ENCODE data around the gene UNC13B. TPM values are rescaled to one million over a fixed set of nuclear protein-coding genes. Genes with fewer than 3 reads are reported as not detected.

UNC13B gene
- total RNA-seq, 1 donor from 2014 or later = 24.5 TPM

GRCh38 chr9:35288778-35289177 lies 127.0 kb downstream of the UNC13B start:
- no peaks in the 10 kb centered on the region for H3K4me1 Mint-ChIP-seq (ENCODE audit: unreplicated experiment)
- DNase-seq (ENCODE audit: extremely low spot score, unreplicated experiment) = no peak
- no peak overlapping the region for H3K27ac Mint-ChIP-seq (ENCODE audit: unreplicated experiment)

GRCh38 chr9:35293376-35293964 lies 131.7 kb downstream of the UNC13B start:
- Mint-ChIP-seq H3K4me1 (ENCODE audit: unreplicated experiment) (no peaks in the 10 kb centered on the region), H3K27me3 (ENCODE audit: unreplicated experiment) (no peaks in the 10 kb centered on the region), H3K36me3 (ENCODE audit: unreplicated experiment) (peaks cover 4% of the 10 kb centered on the region), H3K4me3 (ENCODE audit: unreplicated experiment) (no peak overlapping the region), H3K27ac (ENCODE audit: unreplicated experiment) (no peak overlapping the region), H3K9me3 (ENCODE audit: unreplicated experiment) (no peaks in the 10 kb centered on the region)
- DNase-seq (ENCODE audit: extremely low spot score, unreplicated experiment) = no peak
- TF ChIP-seq CTCF (IDR thresholded peaks at IDR 0.05) = no peak

More at GRCh38 chr9:35288778-35289177, 127.0 kb downstream of the UNC13B start:
- peaks cover 4% of the 10 kb centered on the region for H3K36me3 Mint-ChIP-seq (ENCODE audit: unreplicated experiment)
- no peaks in the 10 kb centered on the region for H3K27me3 Mint-ChIP-seq (ENCODE audit: unreplicated experiment)
- no peaks in the 10 kb centered on the region for H3K9me3 Mint-ChIP-seq (ENCODE audit: unreplicated experiment)
- no peak overlapping the region for H3K4me3 Mint-ChIP-seq (ENCODE audit: unreplicated experiment)
- TF ChIP-seq CTCF (IDR thresholded peaks at IDR 0.05) = no peak

- no peak for DNase-seq (ENCODE audit: extremely low spot score, unreplicated experiment)
- Mint-ChIP-seq H3K27ac (ENCODE audit: unreplicated experiment) (no peak overlapping the region), H3K4me3 (ENCODE audit: unreplicated experiment) (no peak overlapping the region), H3K36me3 (ENCODE audit: unreplicated experiment) (peaks cover 5% of the 10 kb centered on the region), H3K27me3 (ENCODE audit: unreplicated experiment) (no peaks in the 10 kb centered on the region), H3K4me1 (ENCODE audit: unreplicated experiment) (no peaks in the 10 kb centered on the region), H3K9me3 (ENCODE audit: unreplicated experiment) (no peaks in the 10 kb centered on the region)
- TF ChIP-seq CTCF (IDR thresholded peaks at IDR 0.05) = no peak
Observed at GRCh38 chr9:35294066-35294465, 132.3 kb downstream of the UNC13B start.

GRCh38 chr9:35294556-35294955 lies 132.7 kb downstream of the UNC13B start:
- no peak for DNase-seq (ENCODE audit: extremely low spot score, unreplicated experiment)
- no peaks in the 10 kb centered on the region for H3K9me3 Mint-ChIP-seq (ENCODE audit: unreplicated experiment)
- peaks cover 5% of the 10 kb centered on the region for H3K36me3 Mint-ChIP-seq (ENCODE audit: unreplicated experiment)
- no peak overlapping the region for H3K27ac Mint-ChIP-seq (ENCODE audit: unreplicated experiment)
- TF ChIP-seq CTCF (IDR thresholded peaks at IDR 0.05) = no peak
- no peaks in the 10 kb centered on the region for H3K4me1 Mint-ChIP-seq (ENCODE audit: unreplicated experiment)
- no peak overlapping the region for H3K4me3 Mint-ChIP-seq (ENCODE audit: unreplicated experiment)
- H3K27me3 Mint-ChIP-seq (ENCODE audit: unreplicated experiment) = no peaks in the 10 kb centered on the region

- no peak overlapping the region for H3K4me3 Mint-ChIP-seq (ENCODE audit: unreplicated experiment)
- no peak for DNase-seq (ENCODE audit: extremely low spot score, unreplicated experiment)
- H3K27ac Mint-ChIP-seq (ENCODE audit: unreplicated experiment) = no peak overlapping the region
- TF ChIP-seq CTCF (IDR thresholded peaks at IDR 0.05) = no peak
- no peaks in the 10 kb centered on the region for H3K27me3 Mint-ChIP-seq (ENCODE audit: unreplicated experiment)
- no peaks in the 10 kb centered on the region for H3K4me1 Mint-ChIP-seq (ENCODE audit: unreplicated experiment)
- peaks cover 9% of the 10 kb centered on the region for H3K36me3 Mint-ChIP-seq (ENCODE audit: unreplicated experiment)
- H3K9me3 Mint-ChIP-seq (ENCODE audit: unreplicated experiment) = peaks cover 2% of the 10 kb centered on the region
Observed at GRCh38 chr9:35295369-35296036, 133.7 kb downstream of the UNC13B start.
